Body of pancreas (tissue), 4 donors: ENCODE measurements around the gene CABYR. TPM values are rescaled to one million over a fixed set of nuclear protein-coding genes. Genes with fewer than 3 reads are reported as not detected.

Experiments
- ATAC-seq: fragments of 150-250 bp; one replicate; pipeline ENCODE4 v1.9.1; 2016
- DNase-seq, 4 donors: peaks; one replicate each; pipeline ENCODE4 v3.0.0-alpha.2; 2019
- H3K27ac ChIP-seq, 4 donors: fragments of 200-600 bp; sonication (generic); 1 replicate in 3 of 4; 2 replicates in 1 of 4; pipeline versions ENCODE4 v1.5.1 to v1.6.1; 2016 to 2019; ENCODE audit warnings: mild to moderate bottlenecking in 1 of 4, mixed read lengths in 1 of 4, moderate library complexity in 1 of 4
- H3K27me3 ChIP-seq, 2 donors: fragments of 200-600 bp; sonication (generic); one replicate each; pipeline ENCODE4 v1.6.0; 2016; ENCODE audit warnings: mild to moderate bottlenecking in 1 of 2
- H3K36me3 ChIP-seq, 2 donors: fragments of 200-600 bp; sonication (generic); replicated peaks in 1 of 2; 2 replicates each; pipeline ENCODE4 v1.5.1; 2016; ENCODE audit warnings: low read depth in 2 of 2; ENCODE audit not compliant: insufficient read depth in 1 of 2
- H3K4me1 ChIP-seq: fragments of 200-600 bp; sonication (generic); one replicate; pipeline ENCODE4 v1.6.0; 2016
- H3K4me3 ChIP-seq, 2 donors: fragments of 200-600 bp; sonication (generic); 1 replicate in 1 of 2; 2 replicates in 1 of 2; pipeline ENCODE4 v1.5.1; 2016 to 2019
- H3K9me3 ChIP-seq, 3 donors: fragments of 200-600 bp; sonication (generic); 1 replicate in 2 of 3; 2 replicates in 1 of 3; pipeline ENCODE4 v1.5.1; 2016
- CTCF ChIP-seq, 7 experiments: fragments of 450-650 bp in 4 of 7; fragments of 200-600 bp in 3 of 7; sonication (generic) in 3 of 7; IDR thresholded peaks; one replicate each; pipeline ENCODE4 v1.5.1; 2016 to 2019; ENCODE audit warnings: antibody characterized with exemption in 7 of 7
- POLR2A ChIP-seq, 3 donors: fragments of 450-650 bp; IDR thresholded peaks; one replicate each; pipeline ENCODE4 v1.6.1; 2016; ENCODE audit warnings: antibody characterized with exemption in 3 of 3, mild to moderate bottlenecking in 2 of 3
- WGBS, 2 donors: methylation state at CpG; one replicate each; pipeline ENCODE4 v1.1.5; 2017; 5-methylcytosine and 5-hydroxymethylcytosine counted together
- intact Hi-C: fragments of 100-400 bp; cut with DNase I; formaldehyde crosslinking; loops from one replicate; pipeline ENCODE4 v1.15.1; 2023
- total RNA-seq, 2 donors: library from RNA; depleted of rRNA; stranded (reverse); fragments of >200 nt; gene quantifications; one replicate each; pipeline ENCODE4 v1.1.0, GENCODE V29; 2016

Gene CABYR
- total RNA-seq, 2 donors from 2014 or later = 0.52 TPM; not detected in 1

GRCh38 chr18:24094561-24094960 is 44.3 kb upstream of the CABYR start:
- Histone ChIP-seq H3K4me1 (no peaks in the 10 kb centered on the region), H3K27ac (no peak overlapping the region), H3K4me3 (no peak overlapping the region), H3K36me3 (no peaks in the 10 kb centered on the region), H3K27me3 (no peaks in the 10 kb centered on the region), H3K9me3 (no peaks in the 10 kb centered on the region)
- DNase-seq = no peak
- no peak for ATAC-seq
- no peak for TF ChIP-seq POLR2A (IDR thresholded peaks at IDR 0.05)
- no peak for TF ChIP-seq CTCF (IDR thresholded peaks at IDR 0.05)
- intact Hi-C loops = no loop called here

- no peaks in the 10 kb centered on the region for H3K9me3 ChIP-seq
- H3K36me3 ChIP-seq = no peaks in the 10 kb centered on the region
- intact Hi-C loops = no loop called here
- ATAC-seq (no peak), DNase-seq (no peak)
- no peaks in the 10 kb centered on the region for H3K27me3 ChIP-seq
- no peak for TF ChIP-seq POLR2A (IDR thresholded peaks at IDR 0.05)
- TF ChIP-seq CTCF (IDR thresholded peaks at IDR 0.05) = no peak
- H3K4me1 ChIP-seq = no peaks in the 10 kb centered on the region
- 83 to 85% methylated on average over 1 of the region's 1 CpG for WGBS, 2 donors
- no peak overlapping the region for H3K27ac ChIP-seq
- H3K4me3 ChIP-seq = no peak overlapping the region
Observed at GRCh38 chr18:24095976-24096375, 42.9 kb upstream of the CABYR start.

GRCh38 chr18:24103320-24104021 is 35.4 kb upstream of the CABYR start:
- DNase-seq = no peak
- no peak overlapping the region for H3K4me3 ChIP-seq
- TF ChIP-seq POLR2A (IDR thresholded peaks at IDR 0.05) (no peak), CTCF (IDR thresholded peaks at IDR 0.05) (no peak)
- H3K36me3 ChIP-seq = no peaks in the 10 kb centered on the region
- no peaks in the 10 kb centered on the region for H3K9me3 ChIP-seq
- no peaks in the 10 kb centered on the region for H3K4me1 ChIP-seq
- no peak overlapping the region for H3K27ac ChIP-seq
- no peak for ATAC-seq
- H3K27me3 ChIP-seq = no peaks in the 10 kb centered on the region
- 68 to 70% methylated on average over 6 of the region's 6 CpGs for WGBS, 2 donors
- intact Hi-C loops = no loop called here

GRCh38 chr18:24104486-24104885 is 34.4 kb upstream of the CABYR start:
- Histone ChIP-seq H3K4me3 (no peak overlapping the region), H3K4me1 (no peaks in the 10 kb centered on the region), H3K27ac (no peak overlapping the region), H3K27me3 (no peaks in the 10 kb centered on the region), H3K9me3 (no peaks in the 10 kb centered on the region), H3K36me3 (no peaks in the 10 kb centered on the region)
- intact Hi-C loops = no loop called here
- no peak for TF ChIP-seq POLR2A (IDR thresholded peaks at IDR 0.05)
- no peak for TF ChIP-seq CTCF (IDR thresholded peaks at IDR 0.05)
- no peak for DNase-seq
- no peak for ATAC-seq
- WGBS, 2 donors = 80 to 89% methylated on average over 4 of the region's 4 CpGs

GRCh38 chr18:24108641-24109040 is 30.2 kb upstream of the CABYR start:
- no peak for DNase-seq
- no peak for ATAC-seq
- Histone ChIP-seq H3K27ac (no peak overlapping the region), H3K36me3 (no peaks in the 10 kb centered on the region), H3K9me3 (no peaks in the 10 kb centered on the region), H3K4me1 (peaks cover 28% of the 10 kb centered on the region), H3K27me3 (no peaks in the 10 kb centered on the region), H3K4me3 (no peak overlapping the region)
- TF ChIP-seq POLR2A (IDR thresholded peaks at IDR 0.05) = no peak
- TF ChIP-seq CTCF (IDR thresholded peaks at IDR 0.05) = no peak
- intact Hi-C loops = no loop called here
- 60 to 63% methylated on average over 1 of the region's 1 CpG for WGBS, 2 donors
